Karpas-422 (cell line): ENCODE measurements around the gene RPS10. TPM values are rescaled to one million over a fixed set of nuclear protein-coding genes. Genes with fewer than 3 reads are reported as not detected.
A peak's percentile ranks its signal among the peaks of the same experiment; 100 is the strongest.
"Not testable (repeated sequence)": the region's sequence is repeated elsewhere in the genome, so short reads cannot be mapped to it uniquely, and the experiment has no call there.

ENCODE experiments used
- DNase-seq: peaks from one replicate; pipeline ENCODE4 v3.0.0-alpha.2; 2015
- H2AFZ ChIP-seq: fragments of 200-600 bp; sonication (generic); 2 replicates; pipeline ENCODE4 v1.6.1; 2014; ENCODE audit warnings: antibody characterized with exemption, low read length, mixed read lengths
- H3K27ac ChIP-seq: fragments of 200-600 bp; sonication (generic); 2 replicates; pipeline ENCODE4 v1.5.1; 2014; ENCODE audit warnings: mild to moderate bottlenecking, low read length, moderate library complexity
- H3K27me3 ChIP-seq: fragments of 200-600 bp; sonication (generic); 2 replicates; pipeline ENCODE4 v1.6.1; 2014; ENCODE audit warnings: low read length, mixed read lengths
- H3K36me3 ChIP-seq: fragments of 200-600 bp; sonication (generic); 2 replicates; pipeline ENCODE4 v1.6.1; 2014; ENCODE audit warnings: low read length, mixed read lengths; ENCODE audit not compliant: insufficient read depth
- H3K4me1 ChIP-seq: fragments of 200-600 bp; sonication (generic); 2 replicates; pipeline ENCODE4 v1.6.1; 2014; ENCODE audit warnings: mild to moderate bottlenecking, low read length, mixed read lengths
- H3K4me2 ChIP-seq: fragments of 200-600 bp; sonication (generic); 2 replicates; pipeline ENCODE4 v1.6.1; 2014; ENCODE audit warnings: low read length, low read depth, mild to moderate bottlenecking; ENCODE audit not compliant: poor library complexity, severe bottlenecking
- H3K4me3 ChIP-seq: fragments of 200-600 bp; sonication (generic); 2 replicates; pipeline ENCODE4 v1.5.1; 2014; ENCODE audit warnings: mild to moderate bottlenecking, antibody characterized with exemption, low read length, mixed read lengths
- H3K79me2 ChIP-seq: fragments of 200-600 bp; sonication (generic); 2 replicates; pipeline ENCODE4 v1.6.1; 2014; ENCODE audit warnings: mild to moderate bottlenecking, low read length, mixed read lengths
- H3K9ac ChIP-seq: fragments of 200-600 bp; sonication (generic); 2 replicates; pipeline ENCODE4 v1.6.0; 2014; ENCODE audit warnings: low read length
- H3K9me2 ChIP-seq: fragments of 200-600 bp; sonication (generic), shearing (Covaris generic); replicated peaks from 2 replicates; pipeline ENCODE4 v1.6.0; 2014; ENCODE audit warnings: mild to moderate bottlenecking, low read length, moderate library complexity; ENCODE audit not compliant: insufficient read depth
- H3K9me3 ChIP-seq: fragments of 300-700, 200-600 bp; sonication (generic); 2 replicates; pipeline ENCODE4 v1.6.1; 2014; ENCODE audit warnings: low read length, mixed read lengths
- H4K20me1 ChIP-seq: fragments of 200-600 bp; sonication (generic); 2 replicates; pipeline ENCODE4 v1.6.1; 2014; ENCODE audit warnings: mild to moderate bottlenecking, antibody characterized with exemption, low read length, low read depth; ENCODE audit not compliant: insufficient read depth
- total RNA-seq: library from RNA; depleted of rRNA; stranded (reverse); fragments of >200 nt; shearing (Covaris generic); gene quantifications from 2 replicates; pipeline ENCODE4 v1.2.3, GENCODE V29; 2014; ENCODE audit warnings: low replicate concordance

RPS10 gene
- total RNA-seq, 1 experiment from 2014 or later = 2,938 TPM

DNA sequence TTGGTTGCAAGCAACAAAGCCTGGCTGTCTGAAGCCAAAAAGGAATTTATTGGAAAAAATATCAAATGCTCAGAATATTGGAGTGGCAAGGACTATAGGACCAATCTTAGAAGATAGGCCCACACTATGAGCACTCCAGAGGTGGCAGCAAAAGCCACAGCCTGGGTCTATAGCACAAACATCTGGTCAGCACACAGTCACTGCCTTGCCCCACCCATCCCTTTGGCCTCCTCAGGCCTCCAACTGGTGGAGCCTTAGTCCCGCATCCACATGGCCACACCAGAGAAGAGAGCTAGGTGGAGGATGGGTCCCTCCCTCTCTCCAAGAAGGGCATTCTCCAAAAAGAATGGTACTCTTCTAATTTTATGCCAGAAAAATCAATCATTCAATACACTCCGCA lies 47.4 kb downstream of the RPS10 start:
- no peak for DNase-seq
- H3K27me3 ChIP-seq = no peaks in the 10 kb centered on the region

DNA sequence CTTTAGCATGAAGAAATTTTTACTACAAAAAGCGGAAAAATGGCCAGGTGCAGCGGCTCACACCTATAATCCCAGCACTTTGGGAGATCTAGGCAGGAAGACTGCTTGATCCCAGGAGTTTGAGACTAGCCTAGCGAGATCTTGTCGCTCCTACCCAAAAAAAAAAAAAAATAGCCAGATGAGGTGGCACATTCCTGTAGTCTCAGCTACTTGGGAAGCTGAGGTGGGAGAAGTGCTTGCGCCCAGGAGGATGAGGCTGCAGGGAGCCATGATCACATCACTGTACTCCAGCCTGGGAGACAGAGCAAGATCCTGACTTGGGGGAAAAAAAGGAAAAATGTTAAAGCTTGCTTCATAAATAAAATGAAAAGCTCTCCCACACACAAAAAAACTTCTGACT lies 47.9 kb downstream of the RPS10 start:
- peaks cover 28% of the 10 kb centered on the region; the same call in 1 of the 2 replicates for H4K20me1 ChIP-seq
- no peak overlapping the region for H2AFZ ChIP-seq

More for the DNA sequence above, 47.4 kb downstream of the RPS10 start:
- no peak overlapping the region for H2AFZ ChIP-seq
- no peak overlapping the region for H3K4me2 ChIP-seq
- H3K4me1 ChIP-seq = peaks cover 37% of the 10 kb centered on the region
- peaks cover 96% of the 10 kb centered on the region for H3K79me2 ChIP-seq
- H3K9me3 ChIP-seq = no peaks in the 10 kb centered on the region
- peaks cover 28% of the 10 kb centered on the region; the same call in 1 of the 2 replicates for H4K20me1 ChIP-seq
- H3K36me3 ChIP-seq = peaks cover 13% of the 10 kb centered on the region; the same call in 1 of the 2 replicates
- H3K9ac ChIP-seq = no peak overlapping the region
- H3K27ac ChIP-seq = 0 out of 2 replicates have a peak overlapping the region, but pooled peaks have one; percentile 34
- H3K4me3 ChIP-seq = no peak overlapping the region
- H3K9me2 ChIP-seq = no peaks in the 10 kb centered on the region

DNA sequence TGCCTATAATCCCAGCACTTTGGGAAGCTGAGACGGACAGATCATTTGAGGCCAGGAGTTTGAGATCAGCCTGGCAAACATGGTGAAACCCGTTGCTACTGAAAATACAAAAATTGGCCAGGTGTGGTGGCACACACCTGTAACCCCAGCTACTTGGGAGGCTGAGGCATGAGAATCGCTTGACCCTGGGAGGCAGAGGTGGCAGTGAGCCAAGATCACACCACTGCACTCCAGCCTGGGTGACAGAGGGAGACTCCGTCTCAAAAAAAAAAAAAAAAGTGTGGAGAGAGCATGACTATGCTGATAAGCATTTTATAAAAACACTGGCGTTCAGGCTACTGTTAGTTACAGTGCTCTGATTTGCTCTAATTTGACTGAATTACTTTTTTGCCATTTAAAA lies 48.3 kb downstream of the RPS10 start:
- peaks cover 96% of the 10 kb centered on the region for H3K79me2 ChIP-seq
- not testable (repeated sequence) for DNase-seq, H3K9ac ChIP-seq, H3K4me2 ChIP-seq, H3K9me2 ChIP-seq, H3K9me3 ChIP-seq, H3K27me3 ChIP-seq, H2AFZ ChIP-seq, H3K4me3 ChIP-seq, H3K27ac ChIP-seq
- H4K20me1 ChIP-seq = peaks cover 28% of the 10 kb centered on the region; the same call in 1 of the 2 replicates
- peaks cover 37% of the 10 kb centered on the region for H3K4me1 ChIP-seq
- 0 out of 2 replicates have a peak, but pooled peaks cover 13% of the 10 kb centered on the region for H3K36me3 ChIP-seq

More for the DNA sequence above, 47.9 kb downstream of the RPS10 start:
- Histone ChIP-seq H3K27ac (no peak overlapping the region), H3K4me3 (no peak overlapping the region), H3K27me3 (no peaks in the 10 kb centered on the region), H3K36me3 (peaks cover 13% of the 10 kb centered on the region; the same call in 1 of the 2 replicates), H3K79me2 (peaks cover 96% of the 10 kb centered on the region), H3K4me1 (peaks cover 37% of the 10 kb centered on the region), H3K9me3 (no peaks in the 10 kb centered on the region), H3K4me2 (no peak overlapping the region), H3K9me2 (no peaks in the 10 kb centered on the region), H3K9ac (no peak overlapping the region)
- DNase-seq = no peak

DNA sequence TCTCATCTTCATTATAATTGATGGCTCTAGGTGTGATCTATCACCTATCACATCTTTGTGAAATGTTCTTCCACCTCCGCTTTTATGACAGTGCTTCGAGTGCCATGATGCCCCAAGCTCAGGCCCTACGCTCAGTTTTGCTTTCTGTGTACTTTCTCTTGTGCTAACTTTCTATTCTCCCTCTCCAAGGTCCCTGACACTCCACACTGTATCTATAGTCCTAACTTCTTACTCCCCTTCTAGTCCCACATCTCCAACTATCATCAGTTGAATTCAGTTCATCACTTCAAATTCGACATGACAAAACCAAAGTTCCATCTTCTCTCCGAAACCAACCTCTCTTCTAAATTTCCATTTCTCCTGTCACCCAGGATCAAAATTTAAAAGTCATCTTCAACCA lies 50.0 kb downstream of the RPS10 start:
- Histone ChIP-seq H3K36me3 (0 out of 2 replicates have a peak, but pooled peaks cover 13% of the 10 kb centered on the region), H3K4me2 (no peak overlapping the region), H3K9ac (no peak overlapping the region), H3K27me3 (no peaks in the 10 kb centered on the region), H3K27ac (no peak overlapping the region), H3K4me3 (no peak overlapping the region), H4K20me1 (peaks cover 21% of the 10 kb centered on the region; the same call in 1 of the 2 replicates), H2AFZ (no peak overlapping the region), H3K9me2 (no peaks in the 10 kb centered on the region), H3K79me2 (peaks cover 92% of the 10 kb centered on the region), H3K4me1 (peaks cover 37% of the 10 kb centered on the region), H3K9me3 (no peaks in the 10 kb centered on the region)
- no peak for DNase-seq

DNA sequence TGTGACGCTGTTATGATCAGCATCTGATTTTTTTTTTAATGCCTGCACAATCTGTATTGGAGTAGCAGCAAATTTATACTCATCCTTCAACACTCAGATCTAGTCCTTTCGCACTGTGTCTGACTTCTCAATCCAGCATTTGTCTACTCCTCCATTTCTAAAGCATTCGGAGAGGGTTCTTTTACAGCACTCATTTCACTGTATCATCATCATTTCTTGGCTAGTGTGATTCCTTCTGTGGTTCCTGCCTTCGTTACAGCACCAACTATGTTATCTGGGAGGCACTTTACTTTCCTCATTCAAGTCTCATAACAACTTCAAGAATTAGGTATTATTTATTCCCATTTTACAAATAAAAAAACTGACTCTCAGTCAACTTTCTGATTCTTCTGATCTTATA lies 51.4 kb downstream of the RPS10 start:
- DNase-seq = no peak
- no peak overlapping the region for H3K4me3 ChIP-seq
- no peaks in the 10 kb centered on the region for H3K9me2 ChIP-seq
- H3K36me3 ChIP-seq = peaks cover 7% of the 10 kb centered on the region; the same call in 1 of the 2 replicates
- no peaks in the 10 kb centered on the region for H3K9me3 ChIP-seq
- H3K4me1 ChIP-seq = peaks cover 41% of the 10 kb centered on the region
- H3K79me2 ChIP-seq = peaks cover 94% of the 10 kb centered on the region
- H3K4me2 ChIP-seq = peak overlapping the region; percentile 10
- H3K9ac ChIP-seq = peak overlapping the region; percentile 20; the same call in 1 of the 2 replicates
- H3K27ac ChIP-seq = peak overlapping the region; percentile 72
- no peaks in the 10 kb centered on the region for H3K27me3 ChIP-seq
- no peak overlapping the region for H2AFZ ChIP-seq
- peaks cover 23% of the 10 kb centered on the region for H4K20me1 ChIP-seq

DNA sequence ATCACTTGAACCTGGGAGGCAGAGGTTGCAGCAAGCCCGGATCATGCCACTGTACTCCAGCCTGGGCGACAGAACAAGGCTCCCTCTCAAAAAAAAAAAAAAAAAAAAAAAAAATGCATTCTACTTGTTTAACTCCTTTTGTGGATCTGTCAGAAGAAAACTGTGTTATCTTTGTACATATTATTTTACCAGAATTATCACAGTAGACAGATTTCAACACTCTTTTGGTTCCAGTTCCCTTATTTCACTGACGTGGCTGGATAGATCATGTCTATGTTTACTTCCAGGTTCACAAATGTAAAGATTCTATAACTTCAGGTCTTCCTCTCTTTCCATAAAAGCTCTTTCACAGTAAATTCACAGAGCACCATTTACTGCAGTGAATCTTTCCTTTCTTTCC lies 51.8 kb downstream of the RPS10 start:
- H3K27ac ChIP-seq = peak overlapping the region; percentile 72
- H3K9me3 ChIP-seq = no peaks in the 10 kb centered on the region
- H3K9ac ChIP-seq = peak overlapping the region; percentile 20; the same call in 1 of the 2 replicates
- H3K4me1 ChIP-seq = peaks cover 44% of the 10 kb centered on the region
- peaks cover 7% of the 10 kb centered on the region; the same call in 1 of the 2 replicates for H3K36me3 ChIP-seq
- no peak overlapping the region for H3K4me3 ChIP-seq
- no peak for DNase-seq
- peaks cover 23% of the 10 kb centered on the region for H4K20me1 ChIP-seq
- no peaks in the 10 kb centered on the region for H3K9me2 ChIP-seq
- H3K79me2 ChIP-seq = peaks cover 94% of the 10 kb centered on the region
- peak overlapping the region; percentile 10 for H3K4me2 ChIP-seq
- no peak overlapping the region for H2AFZ ChIP-seq
- H3K27me3 ChIP-seq = no peaks in the 10 kb centered on the region

DNA sequence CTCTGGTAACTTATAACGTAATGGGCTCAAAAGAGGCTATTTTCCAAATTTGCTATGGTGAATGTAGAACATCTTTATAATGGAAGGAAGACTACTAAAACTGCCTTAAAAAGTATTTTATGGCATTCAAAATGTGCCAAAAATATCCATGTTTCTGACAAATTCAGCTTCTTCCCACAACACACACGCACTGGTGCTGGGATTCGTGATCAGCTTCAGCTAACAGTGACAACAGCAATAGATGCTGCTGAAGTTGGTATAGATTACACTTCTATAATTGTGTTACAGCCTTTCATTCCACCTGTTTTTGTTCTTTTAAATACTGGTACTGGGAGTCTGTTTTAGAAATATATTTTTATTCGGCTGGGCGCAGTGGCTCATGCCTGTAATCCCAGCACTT lies 52.4 kb downstream of the RPS10 start:
- DNase-seq = no peak
- no peaks in the 10 kb centered on the region for H3K9me2 ChIP-seq
- H3K4me2 ChIP-seq = no peak overlapping the region
- H3K79me2 ChIP-seq = peaks cover 94% of the 10 kb centered on the region
- H3K4me1 ChIP-seq = peaks cover 42% of the 10 kb centered on the region
- no peak overlapping the region for H2AFZ ChIP-seq
- peaks cover 23% of the 10 kb centered on the region for H4K20me1 ChIP-seq
- H3K36me3 ChIP-seq = peaks cover 7% of the 10 kb centered on the region; the same call in 1 of the 2 replicates
- no peak overlapping the region for H3K4me3 ChIP-seq
- no peak overlapping the region for H3K27ac ChIP-seq
- H3K9me3 ChIP-seq = no peaks in the 10 kb centered on the region
- H3K27me3 ChIP-seq = no peaks in the 10 kb centered on the region
- no peak overlapping the region for H3K9ac ChIP-seq

DNA sequence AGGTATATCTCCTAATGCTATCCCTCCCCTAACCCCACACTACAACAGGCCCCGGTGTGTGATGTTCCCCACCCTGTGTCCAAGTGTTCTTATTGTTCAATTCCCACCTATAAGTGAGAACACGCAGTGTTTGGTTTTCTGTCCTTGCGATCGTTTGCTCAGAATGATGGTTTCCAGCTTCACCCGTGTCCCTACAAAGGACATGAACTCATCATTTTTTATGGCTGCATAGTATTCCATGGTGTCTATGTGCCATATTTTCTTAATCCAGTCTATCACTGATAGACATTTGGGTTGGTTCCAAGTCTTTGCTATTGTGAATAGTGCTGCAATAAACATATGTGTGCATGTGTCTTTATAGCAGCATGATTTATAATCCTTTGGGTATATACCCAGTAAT lies 54.0 kb downstream of the RPS10 start:
- not testable (repeated sequence) for H3K27ac ChIP-seq, H3K9me2 ChIP-seq, H2AFZ ChIP-seq, H3K4me3 ChIP-seq, DNase-seq, H3K4me2 ChIP-seq, H3K27me3 ChIP-seq, H3K36me3 ChIP-seq, H3K9ac ChIP-seq, H3K9me3 ChIP-seq
- Histone ChIP-seq H4K20me1 (peaks cover 17% of the 10 kb centered on the region), H3K79me2 (peaks cover 94% of the 10 kb centered on the region), H3K4me1 (peaks cover 33% of the 10 kb centered on the region)
